Activated T-cell treated with anti-CD3 and anti-CD28 coated beads, Interleukin-2, amount 50 U/mL, for 1 hour (primary cell): ENCODE results near the gene SNAPC2.
"Not testable (repeated sequence)": the region's sequence is repeated elsewhere in the genome, so short reads cannot be mapped to it uniquely, and the experiment has no call there.

Experiments
- DNase-seq: peaks from one replicate; pipeline ENCODE4 v3.0.0-alpha.2; 2020

SNAPC2 gene

GRCh38 chr19:7888826-7889217 lies 31.3 kb upstream of the SNAPC2 start:
- no peak for DNase-seq

- not testable (repeated sequence) for DNase-seq
Observed at GRCh38 chr19:7893362-7894101, 26.6 kb upstream of the SNAPC2 start.

GRCh38 chr19:7894612-7895309 lies 25.4 kb upstream of the SNAPC2 start:
- DNase-seq, result no peak

- DNase-seq, result no peak
Observed at GRCh38 chr19:7895565-7895964, 24.6 kb upstream of the SNAPC2 start.

- no peak for DNase-seq
Observed at GRCh38 chr19:7897292-7897691, 22.8 kb upstream of the SNAPC2 start.

- DNase-seq, result no peak
Observed at GRCh38 chr19:7898967-7899366, 21.2 kb upstream of the SNAPC2 start.

- DNase-seq, result no peak
Observed at GRCh38 chr19:7899751-7900378, 20.3 kb upstream of the SNAPC2 start.

GRCh38 chr19:7900401-7900870 lies 19.7 kb upstream of the SNAPC2 start:
- DNase-seq, result no peak

GRCh38 chr19:7900931-7901330 lies 19.2 kb upstream of the SNAPC2 start:
- no peak for DNase-seq

- DNase-seq, result no peak
Observed at GRCh38 chr19:7901337-7901736, 18.8 kb upstream of the SNAPC2 start.

GRCh38 chr19:7902796-7903243 lies 17.3 kb upstream of the SNAPC2 start:
- no peak for DNase-seq

GRCh38 chr19:7903244-7904073 lies 16.7 kb upstream of the SNAPC2 start, which contains the start of gene MAP2K7:
MAP2K7 (plus strand) TSS chr19:7903877; CDS start chr19:7903945, 68 bp downstream.
- peak; percentile 100 for DNase-seq

- DNase-seq, result no peak
Observed at GRCh38 chr19:7904074-7905020, 15.8 kb upstream of the SNAPC2 start.

GRCh38 chr19:7905268-7905667 lies 14.9 kb upstream of the SNAPC2 start:
- no peak for DNase-seq

GRCh38 chr19:7905859-7906258 lies 14.3 kb upstream of the SNAPC2 start:
- DNase-seq, result no peak

GRCh38 chr19:7907122-7907521 lies 13.0 kb upstream of the SNAPC2 start:
- DNase-seq, result no peak

GRCh38 chr19:7907544-7907943 lies 12.6 kb upstream of the SNAPC2 start:
- no peak for DNase-seq

- DNase-seq, result no peak
Observed at GRCh38 chr19:7908078-7908699, 11.9 kb upstream of the SNAPC2 start.

GRCh38 chr19:7908742-7909461 lies 11.2 kb upstream of the SNAPC2 start:
- DNase-seq, result no peak

- no peak for DNase-seq
Observed at GRCh38 chr19:7909471-7910067, 10.6 kb upstream of the SNAPC2 start.
